ENCODE results near the gene SPPL2C. TPM values are rescaled to one million over a fixed set of nuclear protein-coding genes. Genes with fewer than 3 reads are reported as not detected.
"Not testable (repeated sequence)": the region's sequence is repeated elsewhere in the genome, so short reads cannot be mapped to it uniquely, and the experiment has no call there.

SPPL2C gene
- total and polyA plus RNA-seq, 2 experiments from 2014 or later: 0.12 TPM; not detected in 1

- TF ChIP-seq, protein P1, sequence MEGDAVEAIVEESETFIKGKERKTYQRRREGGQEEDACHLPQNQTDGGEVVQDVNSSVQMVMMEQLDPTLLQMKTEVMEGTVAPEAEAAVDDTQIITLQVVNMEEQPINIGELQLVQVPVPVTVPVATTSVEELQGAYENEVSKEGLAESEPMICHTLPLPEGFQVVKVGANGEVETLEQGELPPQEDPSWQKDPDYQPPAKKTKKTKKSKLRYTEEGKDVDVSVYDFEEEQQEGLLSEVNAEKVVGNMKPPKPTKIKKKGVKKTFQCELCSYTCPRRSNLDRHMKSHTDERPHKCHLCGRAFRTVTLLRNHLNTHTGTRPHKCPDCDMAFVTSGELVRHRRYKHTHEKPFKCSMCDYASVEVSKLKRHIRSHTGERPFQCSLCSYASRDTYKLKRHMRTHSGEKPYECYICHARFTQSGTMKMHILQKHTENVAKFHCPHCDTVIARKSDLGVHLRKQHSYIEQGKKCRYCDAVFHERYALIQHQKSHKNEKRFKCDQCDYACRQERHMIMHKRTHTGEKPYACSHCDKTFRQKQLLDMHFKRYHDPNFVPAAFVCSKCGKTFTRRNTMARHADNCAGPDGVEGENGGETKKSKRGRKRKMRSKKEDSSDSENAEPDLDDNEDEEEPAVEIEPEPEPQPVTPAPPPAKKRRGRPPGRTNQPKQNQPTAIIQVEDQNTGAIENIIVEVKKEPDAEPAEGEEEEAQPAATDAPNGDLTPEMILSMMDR (IDR thresholded peaks at IDR 0.05; ENCODE audit: low read depth, low read length): peak; percentile 92
- Histone ChIP-seq H3K4me1 (ENCODE audit: low read depth) (no peaks in the 10 kb centered on the region), H3K36me3 (no peaks in the 10 kb centered on the region), H3K9me3 (ENCODE audit: low read depth) (no peaks in the 10 kb centered on the region), H3K27me3 (no peaks in the 10 kb centered on the region), H3K27ac (no peak overlapping the region), H3K4me3 (no peak overlapping the region)
- DNase-seq (ENCODE audit: low read depth in 1 of 2, low spot score in 1 of 2): peak; percentile 69 to 78
Measured at GRCh38 chr17:45852535-45853297, 8.0 kb downstream of the SPPL2C start.

DNA sequence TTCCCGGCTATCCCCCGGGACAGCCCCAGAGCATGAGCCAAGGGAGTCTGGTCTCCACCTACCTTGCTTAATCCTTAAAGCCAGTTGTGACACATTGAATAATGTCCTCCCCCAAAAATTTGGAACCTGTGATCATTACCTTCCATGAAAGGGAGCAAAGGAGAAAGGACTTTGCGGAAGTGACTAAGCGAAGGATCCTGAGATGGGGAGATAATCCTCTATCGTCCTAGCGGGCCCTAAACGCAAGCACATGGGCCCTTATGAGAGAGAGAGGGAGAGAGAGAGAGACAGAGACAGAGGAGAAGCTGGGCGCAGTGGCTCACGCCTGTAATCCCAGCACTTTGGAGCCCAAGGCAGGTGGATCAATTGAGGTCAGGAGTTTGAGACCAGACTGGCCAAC is 9.5 kb downstream of the SPPL2C start:
- TF ChIP-seq, protein P1 (IDR thresholded peaks at IDR 0.05; ENCODE audit: low read depth, low read length): no peak
- no peak overlapping the region for H3K4me3 ChIP-seq
- no peaks in the 10 kb centered on the region for H3K9me3 ChIP-seq (ENCODE audit: low read depth)
- H3K27ac ChIP-seq: no peak overlapping the region
- no peaks in the 10 kb centered on the region for H3K4me1 ChIP-seq (ENCODE audit: low read depth)
- no peak for DNase-seq (ENCODE audit: low read depth in 1 of 2, low spot score in 1 of 2)
- H3K36me3 ChIP-seq: no peaks in the 10 kb centered on the region
- no peaks in the 10 kb centered on the region for H3K27me3 ChIP-seq

DNA sequence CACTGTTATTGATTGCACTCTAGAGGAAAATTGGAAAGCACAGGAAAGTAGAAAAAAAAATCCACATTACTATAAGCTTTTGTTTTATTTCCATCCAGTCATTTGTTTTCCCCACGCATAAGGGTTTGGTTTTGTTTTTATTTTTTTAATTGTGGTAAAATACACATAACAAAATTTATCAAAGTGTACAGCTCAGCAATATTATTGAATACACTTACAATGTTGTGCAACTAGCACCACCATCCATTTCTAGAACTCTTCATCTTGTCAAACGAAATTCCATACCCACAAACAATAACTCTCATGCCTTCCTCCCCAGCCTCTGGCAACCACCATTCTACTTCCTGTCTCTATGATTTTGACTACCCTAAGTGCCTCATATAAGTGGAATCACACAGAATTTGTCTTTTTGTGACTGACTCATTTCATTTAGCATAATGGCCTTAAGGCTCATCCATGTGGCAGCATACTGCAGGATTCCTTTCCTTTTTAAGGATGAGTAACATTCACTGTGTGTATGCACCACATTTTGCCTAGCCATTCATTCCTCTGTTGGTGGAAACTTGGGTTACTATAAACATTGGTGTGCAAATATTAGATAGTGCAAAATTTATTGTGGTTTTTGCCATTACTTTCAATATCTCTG is 11.1 kb downstream of the SPPL2C start:
- no peak for DNase-seq (ENCODE audit: low read depth in 1 of 2, low spot score in 1 of 2)
- no peaks in the 10 kb centered on the region for H3K27me3 ChIP-seq
- no peaks in the 10 kb centered on the region for H3K9me3 ChIP-seq (ENCODE audit: low read depth)
- no peak overlapping the region for H3K4me3 ChIP-seq
- no peaks in the 10 kb centered on the region for H3K36me3 ChIP-seq
- H3K4me1 ChIP-seq (ENCODE audit: low read depth): no peaks in the 10 kb centered on the region
- no peak overlapping the region for H3K27ac ChIP-seq
- TF ChIP-seq, protein P1 (IDR thresholded peaks at IDR 0.05; ENCODE audit: low read depth, low read length): no peak

DNA sequence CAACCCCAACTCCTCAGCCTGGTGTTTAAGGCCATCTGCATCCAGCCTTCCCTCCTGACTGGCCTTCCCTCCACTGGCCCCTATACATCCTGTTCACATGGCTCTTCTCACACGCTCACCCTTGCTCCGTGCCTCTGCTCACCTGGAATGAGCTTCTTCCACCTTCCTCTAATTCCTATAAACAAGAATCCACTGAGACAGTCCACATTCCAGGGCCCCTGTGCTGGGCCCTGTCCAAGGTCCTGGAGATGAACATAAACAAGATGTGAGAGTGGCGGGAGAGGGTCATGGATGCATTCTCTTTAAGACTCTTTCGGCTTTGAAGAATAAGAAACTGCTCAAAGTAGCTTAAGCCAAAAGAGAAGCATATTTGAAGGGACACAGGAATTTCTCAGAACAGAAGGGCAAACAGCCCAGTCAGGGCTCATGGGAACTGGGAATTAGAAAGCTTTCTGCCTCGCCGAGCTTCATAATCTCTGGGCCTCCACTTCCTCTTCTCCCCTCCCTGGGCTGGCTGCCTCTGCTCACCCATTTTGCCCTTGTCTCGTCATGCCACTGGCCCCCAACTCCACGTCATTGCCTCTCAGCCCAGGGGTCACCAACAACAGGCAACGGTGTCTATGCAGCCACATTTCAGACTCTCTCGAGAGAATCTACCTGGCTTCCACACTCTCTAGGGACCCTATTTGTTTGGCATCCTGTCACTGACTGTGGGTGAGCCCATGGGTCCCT is 13.5 kb downstream of the SPPL2C start:
- Histone ChIP-seq H3K36me3 (no peaks in the 10 kb centered on the region), H3K4me3 (no peak overlapping the region), H3K9me3 (ENCODE audit: low read depth) (no peaks in the 10 kb centered on the region), H3K27me3 (no peaks in the 10 kb centered on the region), H3K27ac (no peak overlapping the region), H3K4me1 (ENCODE audit: low read depth) (no peaks in the 10 kb centered on the region)
- TF ChIP-seq, protein P1 (IDR thresholded peaks at IDR 0.05; ENCODE audit: low read depth, low read length): no peak
- DNase-seq (ENCODE audit: low read depth in 1 of 2, low spot score in 1 of 2): peak; percentile 59 to 85

DNA sequence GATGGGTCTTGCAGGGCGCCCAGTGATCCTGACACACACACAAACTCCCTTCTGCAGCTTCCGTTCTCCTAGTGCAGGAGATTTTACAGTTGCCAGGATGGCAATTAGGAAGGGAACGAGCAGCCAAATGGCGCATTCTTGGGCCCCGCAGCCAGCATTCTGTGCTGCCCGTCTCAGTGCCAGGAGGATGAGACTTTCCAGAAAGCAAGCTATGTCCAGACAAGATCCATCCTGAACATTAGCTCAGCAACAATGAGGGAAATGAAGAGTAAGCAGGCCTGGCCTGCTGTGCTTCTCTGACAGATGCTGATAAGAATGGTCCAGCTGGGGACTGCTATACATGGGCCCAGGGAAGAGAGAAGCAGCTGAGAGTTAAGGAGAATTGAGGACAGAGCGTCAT is 16.5 kb downstream of the SPPL2C start:
- Histone ChIP-seq H3K9me3 (ENCODE audit: low read depth) (no peaks in the 10 kb centered on the region), H3K36me3 (no peaks in the 10 kb centered on the region), H3K27ac (no peak overlapping the region), H3K27me3 (no peaks in the 10 kb centered on the region), H3K4me3 (no peak overlapping the region), H3K4me1 (ENCODE audit: low read depth) (no peaks in the 10 kb centered on the region)
- TF ChIP-seq, protein P1 (IDR thresholded peaks at IDR 0.05; ENCODE audit: low read depth, low read length): no peak
- no peak for DNase-seq (ENCODE audit: low read depth in 1 of 2, low spot score in 1 of 2)

DNA sequence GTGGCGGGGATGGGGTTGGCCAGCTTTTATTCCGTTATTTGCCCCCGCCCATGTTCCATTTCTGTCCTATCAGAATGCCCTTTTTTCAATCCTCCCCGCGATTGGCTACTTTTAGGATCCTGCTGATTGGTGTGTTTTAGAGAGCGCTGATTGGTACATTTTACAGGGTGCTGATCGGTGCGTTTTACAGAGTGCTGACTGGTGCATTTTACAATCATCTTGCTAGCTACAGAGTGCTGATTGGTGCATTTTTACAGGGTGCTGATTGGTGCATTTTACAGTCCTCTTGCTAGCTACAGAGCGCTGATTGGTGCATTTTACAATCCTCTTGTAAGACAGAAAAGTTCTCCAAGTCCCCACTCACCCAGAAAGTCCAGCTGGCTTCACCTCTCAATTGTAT is 17.4 kb downstream of the SPPL2C start:
- not testable (repeated sequence) for H3K9me3 ChIP-seq (ENCODE audit: low read depth); DNase-seq (ENCODE audit: low read depth in 1 of 2, low spot score in 1 of 2); H3K27me3 ChIP-seq; H3K36me3 ChIP-seq; H3K4me3 ChIP-seq; H3K4me1 ChIP-seq (ENCODE audit: low read depth); H3K27ac ChIP-seq
